Measurements from ENCODE around the gene PROKR1.
A peak's percentile ranks its signal among the peaks of the same experiment; 100 is the strongest.
"Not testable (repeated sequence)": the region's sequence is repeated elsewhere in the genome, so short reads cannot be mapped to it uniquely, and the experiment has no call there.

The PROKR1 gene

DNA sequence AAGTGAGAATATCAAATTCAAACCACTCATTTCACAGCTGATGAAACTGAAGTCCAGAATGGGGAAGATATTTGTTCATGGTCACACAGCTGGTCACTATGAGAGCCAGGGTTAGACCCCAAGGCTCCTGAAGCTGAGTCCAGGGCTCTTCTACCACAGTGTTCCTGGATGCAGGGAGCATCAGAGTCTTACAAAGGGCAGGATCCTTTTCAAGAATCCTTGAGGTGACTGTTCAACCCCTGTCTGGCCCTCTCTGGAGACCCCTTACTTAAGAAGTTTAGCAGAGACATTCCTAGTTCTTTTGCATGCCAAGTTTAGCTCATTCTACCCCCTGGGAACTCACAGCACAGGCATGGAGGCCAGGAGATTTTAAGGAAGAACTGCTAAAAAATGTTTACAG lies 15.7 kb downstream of the PROKR1 start:
- no peak for DNase-seq

DNA sequence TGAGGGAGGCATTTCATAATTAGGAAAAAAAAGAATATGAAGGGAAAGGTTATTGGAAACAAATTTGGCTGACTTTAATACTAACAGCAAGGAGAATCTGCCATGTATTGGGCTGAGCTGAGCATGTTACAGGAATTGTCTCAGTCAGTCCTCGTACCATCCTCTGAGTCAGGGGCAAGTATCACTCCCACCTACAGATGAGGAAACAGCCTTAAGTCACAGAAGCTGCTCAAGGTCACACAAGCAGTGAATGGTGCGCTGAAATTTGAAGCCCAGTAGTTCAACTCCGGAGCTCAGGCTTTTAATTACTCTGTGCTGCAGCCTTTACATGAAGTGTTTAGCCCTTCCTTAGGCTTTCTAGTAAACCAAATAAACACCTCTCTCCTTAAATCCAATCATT lies 17.3 kb downstream of the PROKR1 start:
- DNase-seq: no peak

DNA sequence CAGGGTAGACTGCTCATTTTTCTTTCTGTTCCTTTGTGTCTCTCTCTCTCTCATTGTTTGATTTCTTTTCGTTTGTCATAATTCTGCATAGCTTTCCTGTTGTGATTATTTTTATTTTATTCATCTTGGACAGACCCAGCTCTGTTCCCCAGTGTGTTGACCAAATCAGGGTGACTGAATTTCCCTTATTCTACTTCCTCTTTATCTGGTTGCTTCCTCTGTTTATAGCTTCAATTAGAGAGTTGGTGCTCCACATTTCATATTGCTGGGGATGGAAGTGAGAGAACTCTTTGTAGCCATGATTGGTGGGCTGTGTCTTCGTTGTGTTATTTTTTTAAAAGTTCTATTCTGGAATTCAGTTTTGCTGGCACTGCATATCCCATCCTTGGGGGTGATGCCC lies 19.1 kb downstream of the PROKR1 start:
- DNase-seq: no peak

DNA sequence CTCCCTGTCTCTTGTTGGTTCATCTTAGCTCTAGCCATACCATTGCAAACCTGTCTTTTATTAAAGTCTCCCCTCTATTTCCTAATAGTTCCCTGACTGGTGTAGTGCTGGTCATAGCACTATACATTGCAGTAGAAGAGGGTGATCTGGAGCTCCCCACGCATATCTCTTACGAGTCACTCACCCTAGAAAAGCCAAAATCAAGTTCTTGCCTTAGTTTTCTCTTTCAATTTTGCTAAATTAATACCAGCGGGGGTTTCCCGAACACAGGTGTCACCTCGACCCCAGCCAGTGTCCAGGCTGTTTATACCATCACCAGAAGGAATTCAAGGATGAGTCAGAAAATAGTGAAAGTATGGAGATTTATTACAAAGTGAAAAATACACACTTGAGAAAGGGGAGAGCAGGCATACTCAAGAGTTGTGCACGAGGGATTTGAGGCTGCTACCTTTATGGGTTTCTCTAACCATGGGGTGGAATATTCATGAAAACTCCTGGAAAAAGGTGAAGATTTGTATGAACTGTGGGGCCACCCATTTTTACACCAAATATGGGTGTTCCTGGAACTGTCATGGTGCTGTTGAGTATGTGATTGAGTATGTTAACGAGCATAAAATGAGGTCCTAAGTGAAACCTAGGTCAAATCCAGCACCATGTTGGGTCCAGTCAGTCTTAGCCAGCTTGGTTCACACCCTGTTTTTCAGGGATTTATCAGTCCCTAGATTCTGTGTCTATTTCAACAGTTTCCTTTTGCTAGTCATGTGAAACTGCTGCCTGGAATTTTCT lies 20.2 kb downstream of the PROKR1 start:
- DNase-seq: no peak

DNA sequence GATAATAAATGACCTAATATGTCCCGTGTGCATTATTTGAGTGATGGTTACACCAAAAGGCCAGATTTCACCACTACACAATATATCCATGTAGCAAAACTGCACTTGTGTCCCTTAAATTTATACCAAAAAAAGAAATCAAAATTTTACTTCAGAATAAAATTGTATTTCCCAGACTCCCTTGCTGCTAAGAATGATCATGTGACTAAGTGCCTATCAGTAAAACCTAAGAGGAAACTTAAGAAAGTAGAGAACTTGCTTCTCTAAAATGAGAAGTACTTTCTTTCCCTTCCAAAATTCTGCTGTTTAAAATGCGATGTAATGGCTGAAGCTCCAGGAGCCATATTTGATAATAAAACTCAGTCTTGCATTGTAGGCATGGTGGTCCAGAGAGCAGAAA lies 24.0 kb downstream of the PROKR1 start:
- DNase-seq: no peak

DNA sequence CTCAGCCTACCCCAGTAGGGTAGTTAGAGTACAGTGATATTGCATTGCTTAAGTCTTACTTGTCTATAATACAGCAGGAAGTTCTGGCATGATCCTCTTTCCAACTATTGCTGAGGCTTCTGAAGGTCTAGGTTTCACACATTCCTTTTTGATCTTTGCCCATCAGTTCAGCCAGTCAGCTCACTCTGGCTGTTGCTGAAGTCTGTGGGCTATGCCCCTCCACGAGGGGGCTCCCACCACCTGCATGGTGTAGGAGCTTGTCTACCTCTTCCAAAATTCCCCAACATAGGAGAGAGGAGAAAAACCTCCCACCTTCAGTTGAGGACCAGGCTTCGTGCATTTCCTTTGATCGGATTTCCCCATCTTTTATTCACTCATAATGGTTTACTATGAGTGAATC lies 26.3 kb downstream of the PROKR1 start:
- DNase-seq: no peak

DNA sequence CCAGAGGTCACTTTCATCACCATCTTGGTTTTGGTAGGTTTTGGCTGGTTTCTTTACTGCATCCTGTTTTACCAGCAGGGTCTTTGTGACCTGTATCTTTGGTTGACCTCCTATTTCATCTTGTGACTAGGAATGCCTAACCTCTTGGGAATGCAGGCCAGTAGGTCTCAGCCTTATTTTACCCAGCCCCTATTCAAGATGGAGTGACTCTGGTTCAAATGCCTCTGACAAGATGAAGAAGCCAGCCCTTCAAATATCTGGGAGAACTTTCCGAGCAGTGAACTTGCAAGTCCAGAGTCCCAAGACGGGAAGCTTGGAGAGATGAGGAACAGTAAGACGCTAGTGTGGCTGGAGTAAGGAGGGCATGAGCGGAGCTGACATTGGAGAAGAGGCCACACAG lies 28.6 kb downstream of the PROKR1 start:
- DNase-seq: no peak

DNA sequence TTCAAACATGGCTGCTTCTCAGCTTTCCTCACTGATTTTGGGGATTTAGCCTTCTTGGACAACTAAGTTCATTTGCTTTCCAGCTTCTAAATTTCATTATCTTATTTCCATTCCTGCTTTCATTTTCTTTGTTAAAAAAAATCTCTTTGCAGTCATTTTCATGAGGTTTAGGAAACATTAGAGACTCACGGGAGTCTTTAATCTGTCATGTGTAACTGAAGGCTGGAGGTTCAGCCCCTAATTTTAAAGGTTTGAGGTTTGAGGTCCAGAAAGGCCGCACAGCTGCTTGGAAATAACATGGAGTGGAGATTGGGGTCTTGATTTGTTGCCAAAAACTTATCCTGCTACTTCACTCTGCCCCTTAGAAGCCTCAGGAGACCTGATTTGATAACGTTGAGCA lies 30.3 kb downstream of the PROKR1 start:
- no peak for DNase-seq

DNA sequence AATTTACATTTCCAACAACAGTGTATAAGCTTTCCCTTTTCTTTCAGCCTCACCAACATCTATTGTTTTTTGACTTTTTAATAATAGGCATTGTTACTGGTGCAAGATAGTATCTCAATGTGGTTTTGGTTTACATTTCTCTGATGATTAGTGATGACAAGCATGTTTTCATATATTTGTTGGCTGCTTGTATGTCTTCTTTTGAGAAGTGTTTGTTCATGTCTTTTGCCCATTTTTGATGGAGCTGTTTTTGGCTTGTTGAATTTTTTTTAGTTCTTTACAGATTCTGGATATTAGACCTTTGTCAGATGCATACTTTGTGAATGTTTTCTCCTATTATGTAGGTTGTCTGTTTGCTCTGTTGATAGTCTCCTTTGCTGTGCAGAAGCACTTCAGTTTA lies 32.1 kb downstream of the PROKR1 start:
- DNase-seq: no peak

DNA sequence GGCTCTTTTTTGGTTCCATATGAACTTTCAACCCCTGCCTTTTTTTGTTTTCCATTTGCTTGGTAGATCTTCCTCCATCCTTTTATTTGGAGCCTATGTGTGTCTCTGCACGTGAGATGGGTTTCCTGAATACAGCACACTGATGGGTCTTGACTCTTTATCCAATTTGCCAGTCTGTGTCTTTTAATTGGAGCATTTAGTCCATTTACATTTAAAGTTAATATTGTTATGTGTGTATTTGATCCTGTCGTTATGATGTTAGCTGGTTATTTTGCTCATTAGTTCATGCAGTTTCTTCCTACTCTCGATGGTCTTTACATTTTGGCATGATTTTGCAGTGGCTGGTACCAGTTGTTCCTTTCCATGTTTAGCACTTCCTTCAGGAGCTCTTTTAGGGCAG lies 34.5 kb downstream of the PROKR1 start:
- DNase-seq: not testable (repeated sequence)

DNA sequence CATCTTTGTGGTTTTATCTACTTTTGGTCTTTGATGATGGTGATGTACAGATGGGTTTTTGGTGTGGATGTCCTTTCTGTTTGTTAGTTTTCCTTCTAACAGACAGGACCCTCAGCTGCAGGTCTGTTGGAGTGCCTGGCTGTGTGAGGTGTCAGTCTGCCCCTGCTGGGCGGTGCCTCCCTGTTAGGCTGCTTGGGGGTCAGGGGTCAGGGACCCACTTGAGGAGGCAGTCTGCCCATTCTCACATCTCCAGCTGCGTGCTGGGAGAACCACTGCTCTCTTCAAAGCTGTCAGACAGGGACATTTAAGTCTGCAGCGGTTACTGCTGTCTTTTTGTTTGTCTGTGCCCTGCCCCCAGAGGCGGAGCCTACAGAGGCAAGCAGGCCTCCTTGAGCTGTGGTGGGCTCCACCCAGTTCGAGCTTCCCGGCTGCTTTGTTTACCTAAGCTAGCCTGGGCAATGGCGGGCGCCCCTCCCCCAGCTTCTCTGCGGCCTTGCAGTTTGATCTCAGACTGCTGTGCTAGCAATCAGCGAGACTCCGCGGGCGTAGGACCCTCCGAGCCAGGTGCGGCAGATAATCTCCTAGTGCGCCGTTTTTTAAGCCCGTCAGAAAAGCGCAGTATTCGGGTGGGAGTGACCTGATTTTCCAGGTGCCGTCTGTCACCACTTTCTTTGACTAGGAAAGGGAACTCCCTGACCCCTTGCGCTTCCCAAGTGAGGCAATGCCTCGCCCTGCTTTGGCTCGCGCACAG lies 36.0 kb downstream of the PROKR1 start:
- not testable (repeated sequence) for DNase-seq

DNA sequence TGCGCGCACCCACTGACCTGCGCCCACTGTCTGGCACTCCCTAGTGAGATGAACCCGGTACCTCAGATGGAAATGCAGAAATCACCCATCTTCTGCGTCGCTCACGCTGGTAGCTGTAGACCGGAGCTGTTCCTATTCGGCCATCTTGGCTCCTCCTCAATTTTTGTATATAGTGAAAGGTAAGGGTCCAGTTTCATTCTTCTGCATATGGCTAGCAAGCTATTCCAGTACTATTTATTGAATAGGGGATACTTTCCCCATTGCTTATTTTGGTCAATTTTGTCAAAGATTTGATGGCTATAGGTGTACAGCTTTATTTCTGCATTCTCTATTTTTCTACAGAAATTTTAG lies 36.5 kb downstream of the PROKR1 start:
- DNase-seq: not testable (repeated sequence)

DNA sequence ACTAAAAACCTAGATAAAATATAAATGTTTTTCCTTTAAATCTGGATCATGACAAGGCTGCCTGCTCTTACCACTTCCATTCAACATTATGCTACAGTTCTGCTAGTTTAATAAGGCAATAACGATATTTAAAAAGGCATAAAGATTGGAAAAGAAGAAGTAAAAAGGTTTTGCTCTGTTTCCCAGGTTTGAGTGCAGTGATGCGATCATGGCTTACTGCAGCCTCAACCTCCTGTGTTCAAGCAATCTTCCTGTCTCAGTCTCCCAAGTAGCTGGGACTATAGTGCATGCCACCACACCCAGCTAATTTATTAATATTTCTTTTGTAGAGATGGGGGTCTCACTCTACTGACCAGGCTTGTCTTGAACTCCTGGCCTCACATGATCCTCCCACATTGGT lies 40.8 kb downstream of the PROKR1 start:
- no peak for DNase-seq

DNA sequence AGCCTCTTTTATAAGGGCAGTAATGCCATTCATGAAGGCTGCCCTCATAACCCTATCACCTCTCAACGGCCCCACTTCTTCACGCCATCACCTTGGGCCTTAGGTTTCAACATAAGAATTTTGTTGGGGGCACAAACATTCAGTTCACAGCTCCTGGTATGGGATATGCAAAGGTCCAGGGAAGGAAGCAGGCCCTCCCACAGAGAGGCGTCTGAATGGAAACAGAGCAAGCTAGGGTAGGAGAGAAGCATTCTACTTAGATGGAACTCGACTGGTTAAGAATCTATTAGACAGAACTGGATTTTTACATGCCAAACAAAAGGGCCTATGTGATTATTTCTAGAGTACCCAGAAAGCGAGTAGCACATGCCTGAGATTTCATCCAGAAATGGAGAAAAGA lies 42.8 kb downstream of the PROKR1 start:
- DNase-seq: no peak

DNA sequence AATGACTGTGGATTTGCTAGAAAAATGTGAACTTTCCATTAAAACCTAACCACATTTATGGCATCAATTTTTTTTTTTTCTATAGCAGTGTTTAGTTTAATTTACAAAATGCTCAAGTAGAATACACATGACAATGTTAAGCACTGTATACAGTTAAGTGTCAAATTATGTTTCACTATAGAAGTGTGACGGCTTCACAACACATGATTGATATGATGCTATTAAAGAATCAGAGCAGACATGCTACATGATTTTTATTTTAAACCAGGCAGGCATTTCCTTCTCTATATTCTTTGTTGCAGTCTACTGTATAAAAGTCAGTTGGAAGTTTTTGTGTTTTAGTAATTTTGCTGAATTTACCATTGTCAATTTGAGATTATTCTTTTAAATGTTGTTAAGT lies 43.6 kb downstream of the PROKR1 start:
- DNase-seq: no peak

DNA sequence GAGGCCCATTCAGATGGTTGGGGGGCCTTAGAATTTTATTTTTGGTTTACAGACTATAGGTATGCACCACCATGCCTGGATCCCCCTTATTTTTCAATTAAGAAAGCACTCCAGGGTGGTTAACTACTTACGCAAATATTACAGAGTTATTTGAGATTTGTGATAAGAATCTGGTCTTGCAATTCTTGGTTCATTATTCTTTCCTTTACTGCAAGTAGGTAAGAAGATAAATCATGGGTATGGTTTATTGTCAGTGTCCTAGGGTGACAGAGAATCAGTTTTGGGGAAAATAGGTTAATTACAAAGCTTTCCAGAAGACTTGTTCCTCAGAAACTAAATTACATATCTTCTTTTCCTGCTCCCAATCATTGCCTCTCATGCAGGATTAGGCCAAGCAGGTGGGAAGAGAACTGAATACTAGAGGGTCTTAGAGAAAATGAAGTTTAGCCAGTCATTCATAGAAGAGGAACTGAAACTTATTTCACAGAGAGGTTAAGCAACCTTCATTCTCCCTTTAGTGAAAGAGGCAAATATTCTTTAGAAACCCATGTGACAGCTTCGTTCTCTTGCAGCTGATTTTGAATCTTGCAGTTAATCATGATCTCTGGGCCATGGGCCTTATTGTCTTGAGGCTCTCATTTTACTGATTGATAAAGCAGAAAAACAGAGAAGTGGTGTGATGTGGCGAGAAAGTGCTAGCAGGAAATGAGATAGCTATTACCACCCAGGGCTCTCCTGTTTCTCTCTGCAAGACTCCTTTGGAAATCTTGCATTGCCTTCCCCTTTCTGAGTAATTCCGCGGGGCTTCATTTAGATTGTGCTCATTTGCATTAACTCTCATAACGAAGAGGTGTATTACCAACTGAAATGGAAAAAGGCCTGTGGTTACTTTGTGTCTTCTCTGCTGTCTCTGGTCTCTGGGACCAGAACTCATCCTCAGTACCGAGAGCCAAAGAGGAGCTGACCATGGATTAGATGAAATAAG lies 46.5 kb downstream of the PROKR1 start:
- peak; percentile 50 for DNase-seq

DNA sequence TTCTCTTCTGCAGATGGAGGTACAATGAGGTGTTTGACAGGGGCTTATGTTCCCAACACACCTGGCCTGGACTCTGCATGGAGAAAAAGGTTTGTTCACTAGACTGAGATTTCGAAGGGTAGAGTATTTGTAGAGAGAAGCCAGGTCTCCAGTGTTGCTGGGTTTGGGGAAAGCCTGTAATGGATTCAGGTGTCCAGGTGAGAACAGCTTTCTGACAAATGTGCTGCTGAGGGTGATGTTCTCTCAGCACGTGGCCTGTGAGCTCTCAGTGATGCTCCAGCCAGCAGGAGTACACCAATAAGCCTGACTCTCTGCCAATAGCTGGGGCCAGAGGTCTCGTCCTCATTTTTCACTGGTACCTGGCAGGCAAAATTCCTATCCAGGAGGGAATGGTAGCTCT lies 47.5 kb downstream of the PROKR1 start:
- DNase-seq: no peak

DNA sequence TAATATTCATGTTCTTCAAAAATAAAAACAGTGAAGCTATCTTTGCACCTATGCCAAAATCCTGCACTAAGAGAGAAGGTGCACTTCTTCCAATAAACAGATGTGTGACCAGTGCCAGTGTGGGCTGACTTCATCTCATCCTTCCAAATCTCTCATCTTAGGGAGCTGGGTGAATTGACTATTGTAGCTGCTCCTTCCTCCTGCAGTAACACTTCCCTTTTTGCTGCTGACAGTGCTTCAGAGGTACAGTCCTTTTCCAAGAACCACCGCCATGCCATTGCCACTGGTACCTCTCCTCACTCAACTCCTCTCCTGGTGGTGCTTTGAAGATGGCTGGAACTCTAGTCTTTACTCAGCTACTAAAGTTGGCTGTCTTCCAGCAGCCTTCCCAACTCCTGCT lies 49.1 kb downstream of the PROKR1 start:
- DNase-seq: no peak

DNA sequence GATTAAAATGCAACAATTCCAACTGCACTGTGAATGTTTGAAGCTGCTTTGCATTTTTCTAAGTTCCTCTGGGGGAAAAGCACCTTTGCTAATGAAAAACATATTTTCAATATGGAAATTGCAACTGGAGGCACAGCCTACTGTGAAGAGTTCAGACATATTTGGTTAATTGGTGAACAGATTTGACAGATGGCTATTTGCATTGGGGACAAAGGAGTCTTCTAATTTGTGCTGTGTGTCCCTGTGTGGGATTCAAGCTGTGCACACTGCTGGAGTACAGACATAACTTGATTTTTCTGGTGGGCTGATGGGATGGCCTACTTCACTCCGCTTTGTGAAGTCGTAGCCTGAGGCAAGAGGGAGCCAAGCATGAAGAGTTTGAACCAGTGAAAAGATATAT lies 50.6 kb downstream of the PROKR1 start:
- no peak for DNase-seq

DNA sequence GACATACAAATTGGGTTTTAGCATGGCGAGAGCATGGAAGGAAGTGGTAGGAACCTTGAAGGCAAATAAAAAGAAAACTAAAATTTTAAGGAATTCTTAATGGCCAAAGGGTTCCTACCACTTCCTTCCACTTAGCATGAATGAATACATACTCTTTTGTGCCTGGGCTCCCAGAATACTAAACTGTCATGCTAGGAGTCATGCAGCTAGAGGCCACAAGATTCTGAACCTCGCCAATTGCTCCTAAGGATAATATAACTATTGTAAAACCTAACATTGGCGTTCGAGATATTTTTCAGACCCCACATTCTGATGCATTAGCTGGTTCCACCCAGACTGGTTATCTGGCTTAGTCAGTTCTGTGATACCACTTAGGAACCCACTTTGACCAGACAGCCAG lies 52.6 kb downstream of the PROKR1 start:
- no peak for DNase-seq

DNA sequence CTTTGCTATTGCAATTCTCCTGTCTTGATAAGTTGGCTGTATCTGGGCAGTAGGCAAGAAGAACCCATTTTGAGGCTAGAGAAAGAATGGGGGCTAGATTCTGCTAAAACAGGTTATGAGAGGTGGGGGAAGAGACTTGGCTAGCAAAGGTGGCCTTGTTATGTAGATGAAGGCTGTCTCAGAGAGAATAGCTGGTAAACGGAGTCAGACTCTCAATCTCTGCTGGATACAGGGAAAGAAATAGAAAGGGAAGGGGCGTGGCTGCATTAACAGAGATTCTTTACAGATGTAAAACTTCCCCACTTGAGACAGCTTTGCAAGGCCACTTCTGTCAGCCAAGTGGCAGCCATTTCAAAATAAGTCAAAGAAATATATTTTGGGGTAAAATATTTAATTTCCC lies 53.2 kb downstream of the PROKR1 start:
- no peak for DNase-seq

DNA sequence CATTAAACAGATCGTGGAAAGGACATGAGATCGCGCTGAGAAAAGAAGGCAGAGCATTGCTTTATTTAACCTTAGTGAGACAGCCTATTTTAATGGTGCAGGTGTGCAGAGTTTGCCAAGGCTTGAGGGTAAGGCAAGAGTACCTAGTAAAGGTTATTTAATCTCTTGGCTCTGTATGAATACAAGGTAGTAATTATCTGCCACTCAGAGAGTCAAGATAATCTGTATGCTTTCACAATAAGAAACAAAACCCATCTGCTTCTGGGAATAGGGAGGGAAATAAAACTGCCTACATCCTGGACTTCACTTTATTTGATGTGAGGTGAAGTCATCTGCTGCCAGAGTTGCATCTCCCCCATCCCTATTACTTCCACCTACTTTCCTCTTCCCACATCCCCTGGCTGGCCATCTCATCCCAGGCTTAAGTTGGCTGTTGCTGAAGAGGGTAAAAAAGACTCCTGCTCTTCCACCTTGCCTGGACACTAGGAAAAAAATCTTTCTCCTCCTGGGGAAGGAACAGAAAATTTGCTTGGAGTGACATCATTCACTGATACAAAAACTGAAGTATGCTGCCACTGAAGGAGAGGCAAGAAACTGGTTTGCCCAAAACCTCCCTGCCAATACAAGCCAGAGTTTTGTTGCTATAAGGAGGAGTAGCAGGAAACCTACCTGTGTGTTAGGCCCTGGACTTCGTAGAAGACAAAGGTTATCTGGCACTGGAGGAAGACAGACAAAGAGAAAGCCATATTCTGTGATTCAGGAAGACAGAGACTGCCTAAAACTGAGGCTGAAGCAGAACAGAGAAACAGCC lies 55.4 kb downstream of the PROKR1 start:
- DNase-seq: no peak

DNA sequence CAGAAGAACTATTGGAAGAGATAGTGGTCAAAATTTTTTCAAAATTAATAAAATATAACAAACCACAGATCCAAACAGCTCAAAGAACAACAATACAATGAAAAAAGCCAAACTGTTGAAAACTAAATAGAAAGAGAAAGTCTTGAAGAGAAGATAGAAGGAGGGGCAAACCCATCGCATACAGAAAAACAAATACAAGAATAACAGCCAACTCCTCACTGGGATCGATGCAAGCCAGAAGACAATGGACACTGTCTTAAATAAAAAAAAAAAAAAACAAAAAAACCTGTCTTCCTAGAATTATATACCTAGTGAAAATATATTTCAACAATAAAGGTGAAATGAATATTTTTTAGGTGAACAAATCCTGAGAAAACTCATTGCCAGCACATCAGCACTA lies 57.2 kb downstream of the PROKR1 start:
- DNase-seq: no peak

Data from hematopoietic multipotent progenitor cell treated with erythropoietin and hydrocortisone succinate and interleukin-3 and kit ligand, for 8 days (in vitro differentiated cells).